Superior temporal gyrus (tissue), 1 donor: ENCODE measurements around the gene TRPC4AP.

Source experiments
- DNase-seq: peaks from one replicate; pipeline ENCODE4 v3.0.0-alpha.2; 2016; ENCODE audit errors: extremely low spot score

TRPC4AP gene

DNA sequence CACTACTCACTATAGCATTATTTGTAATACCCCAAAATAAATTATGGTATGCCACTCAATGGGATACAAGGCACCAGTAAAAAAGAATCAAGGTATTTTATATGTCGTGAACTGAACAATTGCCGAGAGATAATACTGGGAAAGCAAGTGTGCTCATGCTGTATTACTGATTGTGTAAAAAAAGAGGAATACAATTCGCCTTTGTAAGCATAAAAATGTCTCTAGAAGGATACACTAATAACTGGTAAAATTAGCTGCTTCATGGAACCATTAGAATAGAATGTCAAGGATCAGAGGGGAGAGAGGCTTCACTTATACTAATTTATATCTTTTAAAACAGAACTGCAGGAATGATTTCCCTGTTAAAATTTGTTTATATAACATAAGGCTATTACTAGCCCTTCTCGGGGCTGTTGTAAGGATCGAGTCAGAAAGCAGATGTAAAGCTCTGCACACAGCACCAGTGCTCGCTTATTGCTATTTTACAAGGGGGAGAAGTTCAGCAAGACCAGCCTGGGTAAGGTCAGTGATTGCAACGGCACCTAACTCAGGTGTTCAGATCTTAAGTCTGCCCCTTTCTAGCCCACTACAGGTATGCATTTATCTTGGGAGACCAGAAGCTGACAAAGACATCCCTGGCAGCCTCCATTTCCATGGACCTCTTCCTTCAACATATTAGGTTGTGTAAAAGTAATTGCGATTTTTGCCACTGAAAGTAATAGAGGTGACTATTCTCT lies 75.3 kb downstream of the TRPC4AP start:
- peak; percentile 32 for DNase-seq

DNA sequence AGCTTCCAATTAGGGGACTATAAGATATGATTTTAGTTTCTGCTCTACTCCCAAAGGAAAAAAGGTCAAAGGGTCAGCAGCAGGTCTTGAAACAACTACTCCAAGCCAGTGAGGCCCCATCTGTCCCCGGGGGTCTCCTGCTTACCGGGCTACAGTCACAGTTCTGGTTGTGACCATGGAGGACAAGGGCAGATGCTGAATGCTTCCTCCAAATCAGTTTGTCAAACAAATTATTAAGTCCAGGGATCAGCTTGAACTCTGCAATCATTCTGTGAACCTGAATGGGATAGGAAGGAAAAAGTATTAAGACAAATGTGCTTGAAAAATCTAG lies 76.8 kb downstream of the TRPC4AP start:
- no peak for DNase-seq

DNA sequence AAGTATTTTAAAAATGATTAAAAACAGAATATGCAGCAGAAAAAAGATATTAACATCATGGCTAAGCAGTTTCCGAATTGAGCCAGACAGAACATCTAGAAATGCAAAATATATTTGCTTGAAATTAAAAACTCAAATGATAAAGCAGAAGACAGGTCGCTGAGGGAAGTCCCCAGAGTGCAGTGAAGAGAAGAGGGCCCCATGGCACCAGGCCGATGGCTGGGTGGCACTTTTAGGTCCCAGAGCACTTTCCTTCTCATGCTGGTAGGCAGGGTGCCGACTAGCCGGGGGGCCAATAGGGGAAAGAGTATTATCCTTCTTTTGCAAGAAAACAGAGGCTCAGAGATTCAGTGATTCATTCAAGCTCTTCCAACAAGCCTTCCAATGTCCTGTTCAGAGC lies 78.1 kb downstream of the TRPC4AP start:
- no peak for DNase-seq

DNA sequence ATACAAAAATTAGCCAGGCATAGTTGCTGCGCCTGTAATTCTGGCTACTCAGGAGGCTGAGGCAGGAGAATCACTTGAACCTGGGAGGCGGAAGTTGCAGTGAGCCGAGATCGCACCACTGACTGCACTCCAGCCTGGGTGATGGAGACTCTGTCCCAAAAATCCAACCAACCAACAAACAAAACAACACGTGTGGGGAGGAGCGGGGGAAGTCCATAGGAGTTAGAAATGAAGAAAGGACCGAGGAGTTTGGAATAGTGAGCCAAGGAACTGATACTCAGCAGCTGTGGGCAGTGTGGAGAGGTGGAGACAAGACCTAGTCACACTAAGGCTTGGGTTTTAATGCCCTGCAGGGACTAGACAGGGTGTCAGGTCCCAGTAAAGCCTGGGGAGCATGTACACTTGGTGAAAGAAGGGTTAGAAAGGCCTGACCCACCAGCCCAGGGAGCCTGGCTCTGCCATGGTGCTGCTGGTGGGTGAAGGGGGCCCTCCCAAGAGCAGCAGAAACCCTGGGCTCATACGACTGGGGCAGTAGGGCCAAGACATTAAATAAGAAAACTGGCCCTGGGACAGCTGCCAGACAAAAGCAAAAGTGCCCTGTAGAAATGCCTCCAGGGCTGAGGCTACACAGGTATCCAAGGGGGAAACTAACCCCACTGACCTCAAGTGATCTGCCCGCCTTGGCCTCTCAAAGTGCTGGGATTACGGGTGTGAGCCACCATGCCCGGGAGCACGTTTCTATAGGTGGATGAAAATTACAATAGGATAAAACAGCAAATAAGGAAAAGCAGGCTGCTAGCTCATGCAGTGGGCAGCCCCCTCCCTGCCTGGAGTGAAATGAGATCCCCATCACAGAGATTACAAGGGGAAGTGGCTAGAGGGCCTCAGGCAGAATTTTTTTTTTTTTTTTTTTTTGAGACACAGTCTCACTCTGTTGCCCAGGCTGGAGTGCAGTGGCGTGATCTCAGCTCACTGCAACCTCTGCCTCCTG lies 78.9 kb downstream of the TRPC4AP start:
- DNase-seq = no peak

DNA sequence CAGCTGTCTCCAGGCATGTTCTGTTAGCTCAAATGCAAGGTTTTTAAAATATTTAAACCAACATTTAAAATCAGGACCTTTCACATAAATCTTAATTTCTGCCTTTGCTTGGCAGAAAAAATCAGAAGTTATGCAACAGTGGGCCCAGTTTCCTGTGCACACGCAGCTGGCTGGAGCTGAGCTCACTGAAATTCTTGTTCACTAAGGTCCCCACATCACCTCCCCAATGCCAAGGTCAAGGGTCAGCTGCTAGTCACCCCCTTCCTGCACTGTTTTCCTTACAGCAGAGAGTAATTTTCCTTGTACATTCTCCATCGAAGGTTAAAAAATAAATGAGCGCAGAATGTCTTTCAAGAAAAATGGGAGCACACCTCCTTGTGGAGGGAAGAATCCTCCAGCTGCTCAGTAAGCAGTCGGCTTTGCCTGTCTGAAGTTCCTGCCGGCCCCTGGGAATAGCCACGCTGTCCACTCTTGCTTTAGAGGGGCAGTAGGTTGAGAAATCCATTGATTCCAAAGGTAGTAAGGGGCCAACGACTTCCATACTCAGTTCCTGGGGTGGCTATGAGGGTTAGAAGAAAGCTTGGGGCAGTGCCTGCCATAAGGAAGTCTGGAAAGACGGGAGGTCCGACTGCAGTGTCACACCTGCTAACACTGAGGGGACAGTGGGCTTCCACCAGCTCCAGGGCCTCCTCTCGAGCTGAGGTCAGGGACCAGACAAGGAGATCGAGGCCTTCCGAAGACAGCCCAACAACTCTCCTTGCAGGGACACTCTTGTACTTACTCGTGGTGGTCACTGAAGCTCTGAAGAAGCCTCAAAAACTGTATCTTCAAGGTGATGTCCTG lies 80.2 kb downstream of the TRPC4AP start:
- no peak for DNase-seq

DNA sequence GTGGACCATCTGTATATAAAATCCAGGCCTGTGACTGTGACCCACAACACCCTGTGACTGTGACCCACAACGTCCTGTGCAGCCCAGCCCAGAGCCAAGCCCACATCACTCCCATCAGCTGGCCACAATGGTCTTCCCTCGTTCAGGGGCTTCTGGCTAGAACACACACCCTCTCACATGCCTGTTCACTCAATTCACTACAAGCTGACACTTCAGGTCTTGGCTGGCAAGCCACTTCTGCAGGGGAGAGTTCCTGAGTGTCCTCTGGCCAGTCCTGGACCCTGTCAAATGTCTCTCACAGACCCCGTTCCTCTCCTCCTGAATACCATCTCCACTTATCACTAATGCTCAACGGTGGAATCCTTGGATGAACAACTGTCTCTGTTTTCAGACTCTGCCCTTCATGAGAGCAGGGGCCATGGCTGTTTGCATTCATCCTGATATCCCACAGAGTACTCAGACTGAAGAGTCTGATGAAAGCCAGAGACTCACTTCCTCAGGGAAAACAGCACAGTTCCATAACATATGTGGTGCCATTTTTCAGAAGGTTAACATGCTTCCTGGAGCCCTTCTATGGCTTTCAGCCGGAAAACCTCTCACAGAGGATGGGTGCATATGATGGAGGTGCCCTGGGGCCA lies 80.9 kb downstream of the TRPC4AP start:
- no peak for DNase-seq

DNA sequence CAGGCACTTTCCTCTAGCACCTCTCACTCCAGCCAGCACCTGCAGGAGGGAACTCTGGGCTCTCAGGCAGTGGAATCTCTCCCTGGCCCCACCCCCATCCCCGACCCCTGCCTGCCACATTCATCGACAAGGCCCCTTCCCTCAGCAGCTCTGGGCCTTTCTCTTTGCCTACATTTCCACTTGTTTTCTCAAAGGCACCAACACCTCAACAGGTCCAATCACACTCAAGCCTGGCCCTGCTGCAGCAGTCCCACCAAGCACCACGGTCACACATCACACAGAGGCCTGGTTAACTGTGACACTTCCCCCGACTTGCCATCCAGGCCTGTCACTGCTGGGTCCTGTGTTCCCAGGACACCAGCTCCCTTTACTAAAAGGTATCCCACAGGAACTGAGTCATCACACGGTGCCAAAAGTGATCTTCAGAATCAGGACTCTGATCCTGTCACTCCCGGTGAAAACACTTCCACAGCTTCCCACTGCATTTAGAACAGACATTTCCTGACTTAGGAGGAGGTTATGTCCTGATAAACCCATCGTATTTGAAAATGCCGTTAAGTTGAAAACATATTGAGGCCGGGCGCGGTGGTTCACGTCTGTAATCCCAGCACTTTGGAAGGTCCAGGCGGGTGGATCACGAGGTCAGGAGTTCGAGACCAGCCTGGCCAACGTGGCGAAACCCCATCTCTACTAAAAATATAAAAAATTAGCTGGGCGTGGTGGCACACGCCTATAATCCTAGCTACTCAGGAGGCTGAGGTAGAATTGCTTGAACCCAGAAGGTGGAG lies 82.0 kb downstream of the TRPC4AP start:
- no peak for DNase-seq

DNA sequence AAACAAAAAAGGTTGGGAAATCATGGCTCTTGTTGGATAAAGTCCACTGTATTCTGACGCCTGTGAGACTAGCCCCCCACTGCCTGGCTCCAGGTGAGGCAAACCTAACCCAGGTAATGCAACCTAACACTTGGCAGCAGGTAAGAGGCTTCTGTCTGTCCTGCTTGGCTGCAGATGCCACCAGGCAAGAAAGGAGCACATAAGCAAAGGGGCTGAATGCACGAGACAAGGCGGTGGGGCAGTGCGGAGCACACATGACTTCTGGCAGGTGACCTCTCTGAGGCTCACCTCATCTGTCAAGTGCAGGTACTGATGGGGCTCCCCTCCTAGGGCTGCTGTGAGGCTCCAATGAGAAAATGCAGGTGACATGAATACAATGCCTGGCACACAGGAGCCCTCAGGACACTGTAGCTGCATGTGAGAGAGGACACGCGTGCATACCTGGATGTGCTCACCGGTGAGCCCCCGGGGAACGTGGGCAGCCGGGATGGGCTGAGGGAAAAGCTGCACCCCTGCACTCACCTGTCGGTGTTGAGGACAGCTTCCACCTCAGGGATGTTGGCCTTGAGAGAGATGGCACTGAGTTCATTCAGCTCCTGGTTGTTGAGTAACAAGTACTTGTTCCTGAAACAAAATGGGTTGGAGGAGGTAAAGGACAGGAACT lies 82.8 kb downstream of the TRPC4AP start:
- no peak for DNase-seq

DNA sequence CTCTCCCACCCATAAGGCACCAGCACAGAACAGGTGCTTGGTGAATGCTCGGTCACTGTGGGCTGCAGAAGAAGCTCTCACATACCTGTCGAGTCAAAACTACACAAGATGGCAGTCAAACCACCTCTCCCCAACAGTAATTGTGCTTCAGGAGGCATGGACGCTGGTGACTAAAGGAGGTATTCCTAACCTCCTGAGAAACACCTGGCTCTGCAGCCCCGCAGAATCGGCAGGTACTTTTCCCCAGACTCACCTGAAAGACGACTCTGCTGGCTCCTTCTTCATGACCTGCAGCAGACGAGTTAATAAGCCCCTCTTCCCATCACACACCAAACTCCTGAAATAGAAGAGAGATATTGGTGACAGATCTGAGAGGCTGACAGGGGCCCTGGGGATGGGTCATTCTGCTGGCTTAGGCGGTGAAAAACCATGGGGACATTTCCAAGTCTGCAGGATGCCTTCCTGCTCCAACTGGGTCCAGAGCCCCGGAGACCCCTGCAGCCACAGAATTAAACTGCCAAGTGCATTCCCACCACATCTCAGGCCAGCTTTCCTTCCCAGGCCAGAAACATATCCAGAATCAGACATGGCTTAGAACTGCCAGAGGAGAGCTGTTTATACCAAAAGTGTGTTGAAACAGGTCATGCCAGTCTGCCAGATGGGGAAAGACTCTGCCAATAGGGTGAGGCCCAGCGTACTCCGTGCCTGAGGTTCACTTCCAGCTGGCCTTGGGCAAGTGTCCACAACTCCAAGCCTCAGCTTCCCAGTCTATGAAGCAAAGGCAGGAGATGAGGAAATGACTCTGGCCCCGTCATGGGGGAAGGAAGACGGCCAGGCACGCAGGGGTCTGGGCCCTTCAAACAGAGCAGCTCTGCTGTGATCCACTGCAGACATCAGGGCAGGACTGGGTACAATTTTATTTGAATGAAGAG lies 83.9 kb downstream of the TRPC4AP start:
- no peak for DNase-seq

DNA sequence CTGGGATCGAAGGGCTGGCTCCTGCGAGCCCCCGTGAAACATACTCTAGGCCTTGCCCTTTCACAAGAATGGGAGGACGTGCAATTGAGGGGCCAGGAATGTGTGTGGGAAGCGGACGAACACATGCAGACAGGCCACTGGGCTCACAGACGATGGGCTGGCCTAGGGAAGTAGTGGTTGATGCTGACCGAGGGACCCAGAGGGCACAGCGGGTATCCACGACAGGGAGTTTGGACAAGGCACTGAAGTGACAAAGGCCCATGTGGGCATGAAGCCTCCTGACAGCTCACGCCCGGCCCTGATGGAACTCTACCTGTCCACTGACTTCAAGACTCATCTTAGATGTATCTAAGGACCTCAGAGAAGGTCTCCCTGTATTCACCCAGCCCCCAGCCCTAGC lies 84.7 kb downstream of the TRPC4AP start:
- DNase-seq = no peak

DNA sequence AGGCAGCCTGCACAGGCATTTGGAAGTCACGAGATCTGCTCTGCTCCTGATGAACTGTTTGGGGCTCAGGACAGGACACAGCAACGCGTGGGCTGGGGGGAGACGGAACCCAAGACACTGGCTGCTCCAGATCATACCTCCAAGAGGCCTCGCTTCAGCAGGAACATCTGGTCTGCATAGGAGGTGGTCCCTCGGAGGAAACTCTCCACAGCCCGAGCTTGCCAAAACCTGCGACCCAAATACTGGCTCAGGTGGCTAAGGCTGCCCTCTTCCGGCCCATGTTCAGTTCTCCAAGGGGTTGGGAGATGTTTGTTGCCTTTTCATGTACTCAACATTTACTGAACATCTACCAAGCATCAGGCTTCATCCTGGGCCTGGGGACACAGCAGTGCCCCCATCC lies 85.2 kb downstream of the TRPC4AP start:
- no peak for DNase-seq

DNA sequence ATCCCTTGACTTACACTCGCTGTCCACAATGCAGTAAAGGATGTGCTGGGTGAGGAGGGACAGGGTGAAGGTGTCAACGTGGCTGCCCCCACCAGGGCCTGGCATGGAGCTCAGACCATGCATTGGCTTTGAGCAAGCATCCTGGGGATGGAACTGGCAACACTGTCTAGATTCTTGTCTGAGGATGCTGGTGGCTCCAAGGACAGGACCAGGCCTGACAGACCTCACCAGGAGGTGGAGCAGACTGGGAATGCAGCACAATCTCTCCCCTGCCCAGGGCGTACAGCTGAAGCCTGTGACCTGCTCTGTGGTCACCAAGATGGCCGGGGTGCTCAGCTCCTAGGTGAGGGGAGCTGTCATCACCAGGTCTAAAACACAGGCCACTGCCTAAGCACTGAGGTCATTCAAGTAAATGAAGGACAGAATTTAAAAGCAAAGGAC lies 86.1 kb downstream of the TRPC4AP start:
- DNase-seq = no peak

DNA sequence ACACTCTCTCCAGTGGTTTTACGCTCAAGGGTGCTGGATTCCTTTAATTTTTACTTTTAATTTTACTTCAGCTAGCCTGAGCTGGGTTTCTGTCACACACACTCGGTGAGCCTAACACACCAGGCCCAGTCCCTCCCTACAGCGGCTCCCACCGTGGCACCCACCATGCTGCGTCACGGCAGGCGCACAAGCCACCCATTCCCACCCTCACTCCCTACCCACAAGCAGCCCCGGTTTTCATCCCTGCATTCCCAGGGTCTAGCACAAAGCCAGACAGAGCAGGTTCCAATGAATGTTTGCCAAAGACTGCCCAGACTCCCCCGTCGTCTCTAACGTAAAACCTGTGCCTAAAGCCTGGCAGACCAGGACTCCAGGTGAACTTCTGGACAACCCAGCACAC lies 86.6 kb downstream of the TRPC4AP start:
- DNase-seq = no peak

DNA sequence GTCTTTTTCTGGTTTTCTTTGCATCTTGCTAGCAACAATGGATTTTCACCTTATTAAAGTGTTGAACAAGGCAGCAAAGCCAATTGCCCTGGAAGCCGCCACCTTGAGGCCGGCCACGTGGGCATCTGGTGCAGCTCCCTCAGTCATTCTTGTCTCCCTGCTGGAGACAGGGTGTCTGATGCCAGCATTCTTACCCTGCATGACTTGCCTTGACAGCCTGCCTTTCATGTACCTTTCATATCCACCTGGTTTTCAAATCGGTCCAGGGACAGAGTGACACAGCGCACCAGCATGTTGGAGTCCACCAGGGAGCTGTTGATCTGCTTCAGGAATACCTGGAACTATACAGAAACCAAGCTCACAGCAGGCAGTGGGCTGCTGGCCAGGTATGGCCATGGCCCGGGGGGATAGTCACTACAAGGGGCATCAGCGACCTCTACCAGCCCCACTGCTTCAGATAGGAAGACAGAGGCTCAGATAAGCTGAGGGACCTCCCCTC lies 87.1 kb downstream of the TRPC4AP start:
- DNase-seq = no peak

DNA sequence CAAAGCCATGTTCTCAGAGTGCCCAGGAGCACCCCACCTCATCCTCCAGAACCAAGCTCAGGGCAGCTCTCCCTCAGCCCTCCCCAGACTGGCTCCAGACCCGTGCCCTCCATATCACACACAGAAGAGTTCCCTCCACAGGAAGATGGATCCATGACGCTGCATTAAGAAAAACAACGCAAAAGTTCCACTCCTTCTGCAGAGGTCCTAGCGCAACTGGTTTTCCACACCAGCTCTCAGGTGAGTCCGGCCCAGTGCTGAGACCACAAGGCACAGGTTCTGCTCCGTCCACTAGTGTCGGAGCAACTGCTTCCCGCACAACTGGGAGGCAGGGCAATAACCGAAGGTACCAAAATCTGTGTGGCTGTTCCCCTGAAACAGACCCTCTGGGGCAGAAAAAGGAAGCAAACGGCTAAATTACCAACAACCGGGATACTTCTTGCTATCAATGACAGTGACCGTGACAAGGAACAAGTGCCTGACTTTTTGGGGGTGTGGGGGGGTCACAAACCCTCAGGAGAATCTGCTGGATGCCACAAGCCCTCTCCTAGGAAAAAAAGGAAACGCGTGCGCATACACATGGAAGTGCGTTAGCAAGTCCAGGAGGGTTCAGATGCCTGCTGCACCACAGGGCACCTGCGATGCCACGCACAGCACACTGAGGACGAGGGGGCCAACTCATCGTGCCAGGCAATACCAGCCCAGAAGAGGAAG lies 87.7 kb downstream of the TRPC4AP start:
- no peak for DNase-seq

DNA sequence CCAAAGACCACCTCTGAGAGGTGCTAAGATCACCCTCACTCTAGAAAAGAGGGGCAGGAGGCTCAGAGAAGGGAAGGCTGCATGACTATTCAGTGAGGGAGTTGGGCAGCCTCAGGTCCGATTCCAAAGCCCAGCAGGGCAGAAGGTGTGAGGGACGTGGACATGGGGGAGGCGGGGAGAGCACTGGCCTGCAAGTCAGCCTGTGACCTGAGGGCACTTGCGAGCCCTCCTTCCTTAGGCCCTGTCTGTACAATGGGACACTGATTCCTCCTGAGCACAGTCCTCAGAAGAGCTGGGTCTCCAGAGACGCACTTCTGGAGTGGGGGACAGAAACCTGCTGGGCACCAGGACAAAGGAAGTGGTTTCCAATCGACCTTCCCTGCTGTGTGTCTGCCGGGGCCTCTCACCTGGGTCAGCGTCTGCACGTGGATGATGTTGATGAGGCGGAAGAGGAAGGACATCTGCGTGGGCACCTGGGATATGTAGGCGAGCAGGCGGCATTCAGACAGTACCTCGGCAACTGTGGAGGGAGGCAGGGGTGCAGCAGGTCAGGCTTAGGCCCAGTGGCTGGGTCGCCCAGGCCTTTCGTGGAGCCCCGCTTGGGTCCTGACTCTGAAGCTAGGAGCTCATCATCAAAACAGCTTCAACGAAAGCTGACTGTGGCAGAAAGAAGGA lies 88.4 kb downstream of the TRPC4AP start:
- no peak for DNase-seq

DNA sequence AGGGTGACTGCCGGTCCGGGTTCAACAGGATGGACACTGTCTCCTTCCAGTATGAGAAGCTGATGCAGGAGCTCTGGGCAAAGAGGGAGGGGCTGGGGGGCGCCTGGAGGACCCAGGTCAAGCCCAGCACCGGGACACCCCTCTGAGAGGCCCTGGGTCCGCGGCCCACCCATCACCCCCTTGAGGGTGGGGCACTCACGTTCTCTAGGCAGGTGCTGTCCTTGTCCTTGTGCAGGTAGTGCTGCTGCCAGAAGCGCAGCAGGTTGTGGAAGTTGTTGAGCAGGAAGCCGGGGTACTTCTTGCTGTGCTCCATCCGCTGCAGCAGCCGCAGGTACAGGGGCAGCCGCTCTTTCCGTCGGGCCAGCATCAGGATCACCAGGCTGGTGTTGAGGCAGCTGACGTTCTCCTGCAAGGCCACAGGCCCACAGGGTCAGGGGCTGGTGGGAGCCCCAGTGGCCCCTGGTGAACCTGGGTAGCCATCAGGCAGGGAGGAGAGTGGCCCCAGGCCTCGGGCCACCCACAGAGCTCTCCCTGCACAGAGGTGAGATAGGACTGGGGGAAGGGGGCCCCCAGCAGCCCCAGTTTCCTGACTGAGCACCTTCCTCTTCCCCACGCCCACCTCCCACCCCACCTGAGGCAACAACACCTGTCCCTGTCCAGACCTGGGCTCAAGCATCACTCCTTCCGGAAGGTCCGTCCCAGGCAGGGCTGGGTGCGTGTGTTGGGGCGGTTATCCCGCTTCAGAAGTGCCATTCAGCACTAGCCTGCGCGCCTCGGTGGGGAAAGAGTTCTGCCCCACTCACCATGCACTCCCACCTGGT lies 89.2 kb downstream of the TRPC4AP start:
- DNase-seq = no peak
